HCT116 (cell line): Measurements from ENCODE around the gene CDRT15. TPM values are rescaled to one million over a fixed set of nuclear protein-coding genes. Genes with fewer than 3 reads are reported as not detected.

ENCODE experiments used
- ATAC-seq: fragments of 200-7000 bp; cut with Tn5 transposase; 2 replicates; pipeline ENCODE4 v1.9.1; 2020; ENCODE audit warnings: mild to moderate bottlenecking, moderate library complexity
- BruUV-seq: library from RNA; stranded (reverse); fragments of 400-500 nt; replicated peaks from 2 replicates; lab custom pipeline; 2021; lab: Mats Ljungman, UMichigan
- CTCF ChIA-PET: fragments of 300-600 bp; sonication (Branson Sonifier 250); formaldehyde crosslinking; loops from one replicate; lab custom pipeline; 2021; ENCODE audit warnings: antibody characterized with exemption; lab: Charles Lee
- POLR2A ChIA-PET: fragments of 300-600, 350-600 bp; sonication (Branson Sonifier 250); formaldehyde crosslinking; loops from one replicate; lab custom pipeline; 2021; ENCODE audit warnings: antibody characterized with exemption; lab: Charles Lee
- RAD21 ChIA-PET, 2 experiments: fragments of 300-600 bp; sonication (Branson Sonifier 250); formaldehyde crosslinking; loops; one replicate each; lab custom pipeline; 2023; ENCODE audit warnings: low total read pairs in 2 of 2; ENCODE audit not compliant: uncharacterized antibody in 2 of 2, unreplicated experiment in 2 of 2, low non-redundant PET in 1 of 2; lab: Charles Lee
- DNase-seq: peaks from one replicate; pipeline ENCODE4 v3.0.0-alpha.2; 2010; ENCODE audit warnings: low read depth, low spot score
- H2AFZ ChIP-seq: fragments of 200-600 bp; shearing (Covaris generic), sonication (generic); 2 replicates; pipeline ENCODE4 v1.6.1; 2017; ENCODE audit warnings: low read depth, mixed run types, mixed read lengths, antibody characterized with exemption, low read length; ENCODE audit not compliant: poor library complexity, severe bottlenecking
- H3K27ac ChIP-seq: 2 replicates; pipeline ENCODE4 v1.5.1; 2012; ENCODE audit warnings: low read depth, low read length
- H3K27me3 ChIP-seq: fragments of 200-600 bp; sonication (generic); 2 replicates; pipeline ENCODE4 v1.6.1; 2016; ENCODE audit warnings: mixed run types, low read length, mixed read lengths; ENCODE audit not compliant: insufficient read depth
- H3K36me3 ChIP-seq, 2 experiments: fragments of 200-500 bp in 1 of 2; fragments of 200-600 bp in 1 of 2; sonication (Bioruptor generic) in 1 of 2; sonication (generic) in 1 of 2; 2 replicates each; pipeline versions ENCODE4 v1.5.1 to v1.6.1; 2014 to 2016; ENCODE audit warnings: low read length in 2 of 2, inconsistent platforms in 1 of 2, mixed read lengths in 1 of 2, mixed run types in 1 of 2; ENCODE audit not compliant: insufficient read depth in 2 of 2, control insufficient read depth in 1 of 2
- H3K4me1 ChIP-seq, 2 experiments: fragments of 200-600 bp in 1 of 2; sonication (generic) in 1 of 2; 2 replicates each; pipeline versions ENCODE4 v1.5.1 to v1.6.1; 2012 to 2017; ENCODE audit warnings: low read length in 2 of 2, inconsistent platforms in 1 of 2, mild to moderate bottlenecking in 1 of 2, mixed read lengths in 1 of 2, mixed run types in 1 of 2, moderate library complexity in 1 of 2; ENCODE audit not compliant: insufficient read depth in 2 of 2, control insufficient read depth in 1 of 2
- H3K4me2 ChIP-seq: fragments of 200-600 bp; sonication (generic); 2 replicates; pipeline ENCODE4 v1.6.1; 2017; ENCODE audit warnings: mixed run types, low read length, mixed read lengths
- H3K4me3 ChIP-seq, 2 experiments: fragments of 200-600 bp in 1 of 2; sonication (generic) in 1 of 2; replicated peaks in 1 of 2; 2 replicates each; pipeline ENCODE4 v1.5.1; 2011 to 2016; ENCODE audit warnings: low read length in 2 of 2, control low read depth in 1 of 2, low read depth in 1 of 2, mild to moderate bottlenecking in 1 of 2, mixed read lengths in 1 of 2, mixed run types in 1 of 2
- H3K79me2 ChIP-seq: fragments of 200-600 bp; sonication (generic); 2 replicates; pipeline ENCODE4 v1.6.1; 2017; ENCODE audit warnings: mild to moderate bottlenecking, mixed run types, low read length, moderate library complexity, mixed read lengths; ENCODE audit not compliant: insufficient read depth
- H3K9ac ChIP-seq: fragments of 200-600 bp; sonication (generic); 2 replicates; pipeline ENCODE4 v1.6.1; 2016; ENCODE audit warnings: low read length, mixed read lengths
- H3K9me2 ChIP-seq: fragments of 200-600 bp; sonication (generic), shearing (Covaris generic); 2 replicates; pipeline ENCODE4 v1.6.1; 2017; ENCODE audit warnings: mixed run types, mild to moderate bottlenecking, moderate library complexity; ENCODE audit not compliant: insufficient read depth
- H3K9me3 ChIP-seq, 2 experiments: fragments of 200-500 bp in 1 of 2; fragments of 200-600 bp in 1 of 2; sonication (Bioruptor generic) in 1 of 2; sonication (generic) in 1 of 2; 2 replicates each; pipeline ENCODE4 v1.6.1; 2014 to 2017; ENCODE audit warnings: low read length in 2 of 2, mixed read lengths in 2 of 2, inconsistent platforms in 1 of 2, low read depth in 1 of 2, mild to moderate bottlenecking in 1 of 2, mixed run types in 1 of 2, moderate library complexity in 1 of 2; ENCODE audit not compliant: control insufficient read depth in 1 of 2, insufficient read depth in 1 of 2
- H4K20me1 ChIP-seq: fragments of 200-600 bp; sonication (generic), shearing (Covaris generic); 2 replicates; pipeline ENCODE4 v1.6.1; 2017; ENCODE audit warnings: mixed run types, mild to moderate bottlenecking, moderate library complexity; ENCODE audit not compliant: insufficient read depth
- ATF3 ChIP-seq: IDR thresholded peaks from 2 replicates; pipeline ENCODE4 v1.6.1; 2012
- CEBPB ChIP-seq: IDR thresholded peaks from 2 replicates; pipeline ENCODE4 v1.6.1; 2012; ENCODE audit warnings: low read depth
- EGR1 ChIP-seq: IDR thresholded peaks from 2 replicates; pipeline ENCODE4 v1.6.1; 2012; ENCODE audit warnings: low read depth
- ELF1 ChIP-seq: IDR thresholded peaks from 2 replicates; pipeline ENCODE4 v1.6.1; 2012; ENCODE audit warnings: low read depth, borderline replicate concordance
- EZH2 ChIP-seq: fragments of 200-600 bp; sonication (generic); IDR thresholded peaks from 2 replicates; pipeline ENCODE4 v1.6.1; 2017; ENCODE audit warnings: antibody characterized with exemption, mixed run types
- EZH2phosphoT487 ChIP-seq: fragments of 200-600 bp; IDR thresholded peaks from 2 replicates; pipeline ENCODE4 v1.6.1; 2018; ENCODE audit warnings: antibody characterized with exemption, borderline replicate concordance
- JUND ChIP-seq: IDR thresholded peaks from 2 replicates; pipeline ENCODE4 v1.6.1; 2012
- RAD21 ChIP-seq: IDR thresholded peaks from 2 replicates; pipeline ENCODE4 v1.6.1; 2012; ENCODE audit warnings: low read depth, mild to moderate bottlenecking
- SP1 ChIP-seq: IDR thresholded peaks from 2 replicates; pipeline ENCODE4 v1.6.1; 2012; ENCODE audit warnings: low read depth
- SRF ChIP-seq: IDR thresholded peaks from 2 replicates; pipeline ENCODE4 v1.6.1; 2012; ENCODE audit warnings: low read depth
- TCF7L2 ChIP-seq: IDR thresholded peaks from 2 replicates; pipeline ENCODE4 v1.7.0; 2011; ENCODE audit warnings: borderline replicate concordance, inconsistent platforms; ENCODE audit not compliant: insufficient read depth, insufficient read length; ENCODE audit errors: extremely low read depth
- YY1 ChIP-seq: IDR thresholded peaks from 2 replicates; pipeline ENCODE4 v1.6.1; 2011; ENCODE audit warnings: low read length, low read depth, moderate library complexity, mild to moderate bottlenecking; ENCODE audit not compliant: insufficient replicate concordance; ENCODE audit errors: extremely low read depth
- ZFX ChIP-seq: fragments of 450-650 bp; IDR thresholded peaks from 2 replicates; pipeline ENCODE4 v1.6.1; 2017
- ZNF274 ChIP-seq: fragments of 200-500 bp; sonication (Bioruptor generic); IDR thresholded peaks from 2 replicates; pipeline ENCODE4 v1.6.1; 2014; ENCODE audit warnings: mild to moderate bottlenecking, low read depth, low read length, inconsistent platforms
- intact Hi-C: fragments of 100-400 bp; cut with micrococcal nuclease; formaldehyde crosslinking; loops from 2 replicates; pipeline ENCODE4 v1.10.0; 2022
- total RNA-seq: library from RNA; stranded (reverse); gene quantifications from one replicate; pipeline ENCODE4 v1.2.1, GENCODE V29; 2021; ENCODE audit not compliant: unreplicated experiment
- TF ChIP-seq, protein P1 (sequence below): IDR thresholded peaks from 2 replicates; pipeline ENCODE4 v1.6.1; 2011; ENCODE audit warnings: mild to moderate bottlenecking, low read length, moderate library complexity; ENCODE audit not compliant: insufficient replicate concordance; ENCODE audit errors: extremely low read depth

Gene CDRT15
- total RNA-seq, 1 experiment from 2014 or later, result not detected

DNA sequence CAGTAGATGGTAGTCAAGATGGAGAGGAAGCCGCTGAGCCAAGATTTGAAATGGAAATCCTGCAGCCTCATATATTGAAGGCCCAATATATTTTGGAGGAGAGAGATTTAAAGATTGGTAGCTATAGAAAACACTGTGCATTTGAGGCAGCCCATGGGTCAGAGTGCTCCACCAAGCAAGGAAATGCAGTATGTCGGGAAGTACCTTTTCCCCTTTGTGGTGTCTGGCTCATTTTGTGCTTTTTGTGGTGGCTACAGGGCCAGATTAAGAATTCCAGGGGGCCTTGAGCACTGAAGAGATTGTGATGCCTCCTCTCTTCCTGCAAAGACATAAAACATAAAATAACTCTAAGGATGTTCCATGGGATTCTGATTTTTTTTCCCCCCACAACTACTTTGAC is 39.6 kb downstream of the CDRT15 start:
- Histone ChIP-seq H3K79me2 (no peaks in the 10 kb centered on the region), H3K9ac (no peak overlapping the region), H3K4me1 (no peaks in the 10 kb centered on the region), H2AFZ (no peak overlapping the region), H3K27ac (no peak overlapping the region), H3K4me3 (no peak overlapping the region), H4K20me1 (no peaks in the 10 kb centered on the region), H3K4me2 (no peak overlapping the region), H3K9me3 (no peaks in the 10 kb centered on the region), H3K9me2 (no peaks in the 10 kb centered on the region), H3K27me3 (no peaks in the 10 kb centered on the region), H3K36me3 (no peaks in the 10 kb centered on the region)
- TF ChIP-seq, protein P1, sequence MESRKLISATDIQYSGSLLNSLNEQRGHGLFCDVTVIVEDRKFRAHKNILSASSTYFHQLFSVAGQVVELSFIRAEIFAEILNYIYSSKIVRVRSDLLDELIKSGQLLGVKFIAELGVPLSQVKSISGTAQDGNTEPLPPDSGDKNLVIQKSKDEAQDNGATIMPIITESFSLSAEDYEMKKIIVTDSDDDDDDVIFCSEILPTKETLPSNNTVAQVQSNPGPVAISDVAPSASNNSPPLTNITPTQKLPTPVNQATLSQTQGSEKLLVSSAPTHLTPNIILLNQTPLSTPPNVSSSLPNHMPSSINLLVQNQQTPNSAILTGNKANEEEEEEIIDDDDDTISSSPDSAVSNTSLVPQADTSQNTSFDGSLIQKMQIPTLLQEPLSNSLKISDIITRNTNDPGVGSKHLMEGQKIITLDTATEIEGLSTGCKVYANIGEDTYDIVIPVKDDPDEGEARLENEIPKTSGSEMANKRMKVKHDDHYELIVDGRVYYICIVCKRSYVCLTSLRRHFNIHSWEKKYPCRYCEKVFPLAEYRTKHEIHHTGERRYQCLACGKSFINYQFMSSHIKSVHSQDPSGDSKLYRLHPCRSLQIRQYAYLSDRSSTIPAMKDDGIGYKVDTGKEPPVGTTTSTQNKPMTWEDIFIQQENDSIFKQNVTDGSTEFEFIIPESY, result no peak
- TF ChIP-seq ATF3, result no peak
- no peak for TF ChIP-seq TCF7L2
- no peak for TF ChIP-seq EGR1
- no peak for TF ChIP-seq EZH2
- no peak for TF ChIP-seq SP1
- no peak for TF ChIP-seq YY1
- no peak for TF ChIP-seq SRF
- TF ChIP-seq EZH2phosphoT487, result no peak
- TF ChIP-seq ELF1, result no peak
- TF ChIP-seq ZFX, result no peak
- TF ChIP-seq RAD21, result no peak
- TF ChIP-seq ZNF274, result no peak
- TF ChIP-seq CEBPB, result no peak
- TF ChIP-seq JUND, result no peak
- no TSS peak for BruUV-seq
- DNase-seq, result no peak
- ATAC-seq, result no peak
- POLR2A ChIA-PET, result no interaction called here
- RAD21 ChIA-PET, result no interaction called here
- intact Hi-C loops, result no loop called here
- CTCF ChIA-PET, result no interaction called here
